Natural killer cell (primary cell): Measurements from ENCODE around the gene MCTP1. TPM values are rescaled to one million over a fixed set of nuclear protein-coding genes. Genes with fewer than 3 reads are reported as not detected.
"Not testable (repeated sequence)": the region's sequence is repeated elsewhere in the genome, so short reads cannot be mapped to it uniquely, and the experiment has no call there.

ENCODE experiments used
- ATAC-seq, 3 donors: fragments of 150-1000 bp in 2 of 3; fragments of 200-7000 bp in 1 of 3; cut with Tn5 transposase; 1 replicate in 1 of 3; 2 replicates in 2 of 3; pipeline ENCODE4 v1.10.0; 2021; ENCODE audit warnings: mild to moderate bottlenecking in 2 of 3, moderate library complexity in 2 of 3
- DNase-seq, 2 donors: peaks; one replicate each; pipeline versions ENCODE4 v3.0.0 to v3.0.0-alpha.2; 2013 to 2021; ENCODE audit warnings: mixed read lengths in 1 of 2
- H3K27ac ChIP-seq: one replicate; pipeline ENCODE4 v1.5.1; 2013; ENCODE audit warnings: mild to moderate bottlenecking, low read length
- H3K27me3 ChIP-seq: one replicate; pipeline ENCODE4 v1.6.1; 2013; ENCODE audit warnings: low read length; ENCODE audit not compliant: control insufficient read depth, insufficient read depth
- H3K36me3 ChIP-seq: one replicate; pipeline ENCODE4 v1.6.1; 2013; ENCODE audit warnings: low read length; ENCODE audit not compliant: control insufficient read depth, insufficient read depth
- H3K4me1 ChIP-seq: one replicate; pipeline ENCODE4 v1.6.1; 2013; ENCODE audit warnings: low read length; ENCODE audit not compliant: control insufficient read depth, insufficient read depth
- H3K4me3 ChIP-seq: one replicate; pipeline ENCODE4 v1.5.1; 2013; ENCODE audit warnings: low read length
- H3K9me3 ChIP-seq: one replicate; pipeline ENCODE4 v1.6.1; 2013; ENCODE audit warnings: low read length; ENCODE audit not compliant: control insufficient read depth, insufficient read depth
- H3K27ac Mint-ChIP-seq, 2 donors: one replicate each; pipeline ENCODE4 v1.8.0; 2022; ENCODE audit warnings: mild to moderate bottlenecking in 2 of 2, mixed read lengths in 2 of 2, moderate library complexity in 1 of 2
- H3K27me3 Mint-ChIP-seq, 2 donors: one replicate each; pipeline ENCODE4 v1.8.0; 2022; ENCODE audit warnings: low read depth in 2 of 2, mixed read lengths in 2 of 2
- H3K36me3 Mint-ChIP-seq: one replicate; pipeline ENCODE4 v1.8.0; 2022; ENCODE audit warnings: mixed read lengths
- H3K4me1 Mint-ChIP-seq, 2 donors: one replicate each; pipeline ENCODE4 v1.8.0; 2022; ENCODE audit warnings: mixed read lengths in 2 of 2
- H3K4me3 Mint-ChIP-seq: one replicate; pipeline ENCODE4 v1.8.0; 2022; ENCODE audit warnings: mild to moderate bottlenecking, moderate library complexity, mixed read lengths
- H3K9me3 Mint-ChIP-seq, 2 donors: one replicate each; pipeline ENCODE4 v1.8.0; 2022; ENCODE audit warnings: mixed read lengths in 2 of 2
- WGBS: methylation state at CpG from one replicate; pipeline ENCODE4 v1.1.7; 2013; ENCODE audit warnings: missing lambda C conversion rate; ENCODE audit not compliant: insufficient coverage; 5-methylcytosine and 5-hydroxymethylcytosine counted together
- intact Hi-C: fragments of 100-400 bp; cut with micrococcal nuclease; formaldehyde crosslinking; loops from one replicate; pipeline ENCODE4 v1.14.2; 2022
- total RNA-seq, 4 donors: library from RNA; stranded (reverse); fragments of 120-200 nt in 1 of 4; gene quantifications; one replicate each; pipeline versions ENCODE4 v1.2.3 to v1.2.4, GENCODE V29; 2013 to 2022
- TF ChIP-seq, protein P1 (sequence below): fragments of 200-600 bp; IDR thresholded peaks from one replicate; pipeline ENCODE4 v1.8.0; 2022; ENCODE audit warnings: antibody characterized with exemption

The MCTP1 gene
- total RNA-seq, 3 donors from 2014 or later (not counting 1 experiment from before 2014, with no cell fraction given): 4.7 to 15.1 (median 9.8) TPM

DNA sequence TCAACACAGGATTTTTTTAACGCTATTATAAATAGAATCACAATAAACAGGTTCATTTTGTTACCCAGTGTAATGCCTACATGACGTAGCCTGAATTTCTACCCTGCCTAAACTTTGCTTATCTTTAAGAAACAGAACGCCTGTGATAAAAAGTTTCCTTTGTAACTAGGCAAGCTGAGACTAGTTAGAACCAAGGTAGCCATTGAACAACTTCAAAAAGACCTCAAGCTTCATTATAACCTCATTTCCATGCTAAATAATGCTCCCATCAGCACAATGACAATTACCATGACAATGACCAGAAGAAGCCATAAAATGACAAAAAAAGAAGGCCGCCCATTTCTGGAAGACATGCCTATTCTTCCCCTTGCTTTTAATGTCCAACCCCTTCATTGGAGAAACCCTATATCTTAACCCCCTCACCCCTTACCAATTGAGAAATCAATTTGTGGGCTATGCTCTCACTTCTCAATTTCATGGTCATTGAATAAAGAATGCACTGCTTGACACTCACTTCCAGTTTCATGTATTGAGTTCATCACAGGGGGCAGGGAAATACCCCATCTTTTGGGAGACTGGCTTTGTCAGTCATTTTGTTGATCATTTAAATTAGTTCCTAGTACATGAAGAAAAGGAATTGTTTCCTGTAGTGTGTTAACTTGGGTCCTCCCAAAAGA, 276.8 kb downstream of the MCTP1 start:
- Mint-ChIP-seq H3K4me1 (no peaks in the 10 kb centered on the region), H3K4me3 (no peak overlapping the region), H3K27ac (no peak overlapping the region), H3K36me3 (peaks cover 7% of the 10 kb centered on the region), H3K9me3 (peaks cover 7 to 10% of the 10 kb centered on the region in 2 donors), H3K27me3 (no peaks in the 10 kb centered on the region)
- Histone ChIP-seq H3K27me3 (no peaks in the 10 kb centered on the region), H3K36me3 (no peaks in the 10 kb centered on the region), H3K27ac (no peak overlapping the region), H3K9me3 (peaks cover 18% of the 10 kb centered on the region), H3K4me3 (no peak overlapping the region), H3K4me1 (no peaks in the 10 kb centered on the region)
- TF ChIP-seq, protein P1, sequence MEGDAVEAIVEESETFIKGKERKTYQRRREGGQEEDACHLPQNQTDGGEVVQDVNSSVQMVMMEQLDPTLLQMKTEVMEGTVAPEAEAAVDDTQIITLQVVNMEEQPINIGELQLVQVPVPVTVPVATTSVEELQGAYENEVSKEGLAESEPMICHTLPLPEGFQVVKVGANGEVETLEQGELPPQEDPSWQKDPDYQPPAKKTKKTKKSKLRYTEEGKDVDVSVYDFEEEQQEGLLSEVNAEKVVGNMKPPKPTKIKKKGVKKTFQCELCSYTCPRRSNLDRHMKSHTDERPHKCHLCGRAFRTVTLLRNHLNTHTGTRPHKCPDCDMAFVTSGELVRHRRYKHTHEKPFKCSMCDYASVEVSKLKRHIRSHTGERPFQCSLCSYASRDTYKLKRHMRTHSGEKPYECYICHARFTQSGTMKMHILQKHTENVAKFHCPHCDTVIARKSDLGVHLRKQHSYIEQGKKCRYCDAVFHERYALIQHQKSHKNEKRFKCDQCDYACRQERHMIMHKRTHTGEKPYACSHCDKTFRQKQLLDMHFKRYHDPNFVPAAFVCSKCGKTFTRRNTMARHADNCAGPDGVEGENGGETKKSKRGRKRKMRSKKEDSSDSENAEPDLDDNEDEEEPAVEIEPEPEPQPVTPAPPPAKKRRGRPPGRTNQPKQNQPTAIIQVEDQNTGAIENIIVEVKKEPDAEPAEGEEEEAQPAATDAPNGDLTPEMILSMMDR: no peak
- peak in 1 of 3 donors; percentile 7 for ATAC-seq
- WGBS: 83% methylated on average over 4 of the region's 4 CpGs
- no peak for DNase-seq
- intact Hi-C loops: no loop called here

DNA sequence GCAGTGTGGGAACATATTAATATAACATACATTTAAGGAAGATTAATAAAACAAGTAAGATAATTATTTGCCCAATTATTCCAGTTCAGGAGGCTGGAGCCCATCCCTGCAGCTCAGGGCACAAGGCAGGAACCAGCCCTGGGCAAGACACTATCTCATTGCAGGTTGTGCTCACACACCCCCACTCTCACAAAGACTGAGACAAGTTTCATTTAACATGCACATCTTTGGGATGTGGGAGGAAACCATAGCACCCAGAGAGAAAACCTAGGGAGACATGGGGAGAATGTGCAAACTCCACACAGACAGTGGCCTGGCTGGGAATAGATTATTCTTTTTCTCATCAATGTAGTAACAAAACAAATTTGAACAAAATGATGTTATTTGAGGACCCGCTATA, 279.1 kb downstream of the MCTP1 start:
- TF ChIP-seq, protein P1: no peak
- Histone ChIP-seq H3K36me3 (no peaks in the 10 kb centered on the region), H3K9me3 (peaks cover 18% of the 10 kb centered on the region), H3K27me3 (no peaks in the 10 kb centered on the region), H3K27ac (no peak overlapping the region), H3K4me1 (no peaks in the 10 kb centered on the region), H3K4me3 (no peak overlapping the region)
- peaks cover 7 to 10% of the 10 kb centered on the region in 2 donors for H3K9me3 Mint-ChIP-seq
- intact Hi-C loops: no loop called here
- H3K36me3 Mint-ChIP-seq: peaks cover 7% of the 10 kb centered on the region
- DNase-seq (no peak), ATAC-seq (no peak)
- H3K27ac Mint-ChIP-seq: no peak overlapping the region
- H3K4me3 Mint-ChIP-seq: no peak overlapping the region
- no peaks in the 10 kb centered on the region for H3K4me1 Mint-ChIP-seq
- H3K27me3 Mint-ChIP-seq: no peaks in the 10 kb centered on the region
- WGBS: no CpG with 5 or more reads among the region's 1 CpG

DNA sequence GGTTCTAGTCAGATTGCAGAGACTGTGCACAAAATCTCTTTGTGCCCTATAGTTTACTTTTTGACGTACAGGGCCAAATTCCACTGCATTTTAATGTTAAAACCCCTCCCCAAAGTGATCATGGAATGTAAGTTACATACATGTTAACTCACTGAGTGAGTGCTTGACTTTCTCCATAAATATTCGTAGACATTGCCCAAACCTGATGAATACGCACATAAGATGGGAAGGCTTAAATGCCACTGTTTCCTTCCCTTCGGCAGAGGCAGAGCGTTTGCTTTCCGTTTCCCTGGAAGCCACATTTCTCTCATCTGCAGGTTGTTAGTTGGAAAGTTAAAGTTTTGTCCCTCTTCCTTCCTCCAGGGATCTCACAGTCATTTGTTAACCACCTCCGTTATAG, 286.2 kb downstream of the MCTP1 start:
- WGBS: 71% methylated on average over 6 of the region's 7 CpGs
- H3K27me3 ChIP-seq: no peaks in the 10 kb centered on the region
- Mint-ChIP-seq H3K9me3 (peaks cover under 1 to 1% of the 10 kb centered on the region in 2 donors), H3K36me3 (no peaks in the 10 kb centered on the region), H3K27ac (no peak overlapping the region), H3K4me1 (no peaks in the 10 kb centered on the region), H3K27me3 (no peaks in the 10 kb centered on the region), H3K4me3 (no peak overlapping the region)
- H3K36me3 ChIP-seq: no peaks in the 10 kb centered on the region
- TF ChIP-seq, protein P1: no peak
- DNase-seq (no peak), ATAC-seq (no peak)
- no peak overlapping the region for H3K4me3 ChIP-seq
- peaks cover 3% of the 10 kb centered on the region for H3K9me3 ChIP-seq
- no peaks in the 10 kb centered on the region for H3K4me1 ChIP-seq
- intact Hi-C loops: no loop called here
- no peak overlapping the region for H3K27ac ChIP-seq

DNA sequence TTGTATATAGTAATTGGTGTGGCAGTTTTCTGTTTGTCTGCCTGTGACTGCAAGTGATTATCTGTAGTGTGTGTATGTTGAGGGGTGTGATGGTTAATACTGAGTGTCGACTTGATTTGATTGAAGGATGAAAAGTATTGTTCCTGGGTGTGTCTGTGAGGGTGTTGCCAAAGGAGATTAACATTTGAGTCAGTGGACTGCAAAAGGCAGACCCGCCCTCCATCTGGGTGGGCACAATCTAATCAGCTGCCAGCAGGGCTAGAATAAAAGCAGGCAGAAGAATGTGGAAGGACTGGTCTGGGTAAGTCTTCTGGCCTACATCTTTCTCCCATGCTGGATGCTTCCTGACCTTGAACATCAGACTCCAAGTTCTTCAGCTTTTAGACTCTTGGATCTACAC, 290.4 kb downstream of the MCTP1 start:
- H3K27me3 Mint-ChIP-seq, DNase-seq, H3K4me1 ChIP-seq, H3K36me3 ChIP-seq, ATAC-seq, H3K9me3 ChIP-seq, H3K27ac ChIP-seq, intact Hi-C loops, H3K9me3 Mint-ChIP-seq, H3K4me3 Mint-ChIP-seq, H3K27me3 ChIP-seq, H3K36me3 Mint-ChIP-seq, H3K27ac Mint-ChIP-seq, H3K4me1 Mint-ChIP-seq, H3K4me3 ChIP-seq: not testable (repeated sequence)
- 91% methylated on average over 2 of the region's 2 CpGs for WGBS
